OCI-LY3 (cell line): ENCODE data around the gene RPL23.

Experiments used
- CTCF ChIP-seq: fragments of 200-600, 300-600 bp; sonication (generic); IDR thresholded peaks from 2 replicates; pipeline ENCODE4 v1.5.1; 2014; ENCODE audit warnings: antibody characterized with exemption, low read length, low read depth
- EZH2phosphoT487 ChIP-seq: fragments of 200-600 bp; shearing (Covaris generic); IDR thresholded peaks from 2 replicates; pipeline ENCODE4 v1.6.1; 2018; ENCODE audit warnings: antibody characterized with exemption, mixed run types, low read depth

GRCh38 chr17:38879878-38880665, 26.6 kb upstream of the RPL23 start:
- TF ChIP-seq CTCF (no peak), EZH2phosphoT487 (no peak)
